ENCODE data around the gene SYCP1.
"Not testable (repeated sequence)": the region's sequence is repeated elsewhere in the genome, so short reads cannot be mapped to it uniquely, and the experiment has no call there.

Gene SYCP1, protein sequence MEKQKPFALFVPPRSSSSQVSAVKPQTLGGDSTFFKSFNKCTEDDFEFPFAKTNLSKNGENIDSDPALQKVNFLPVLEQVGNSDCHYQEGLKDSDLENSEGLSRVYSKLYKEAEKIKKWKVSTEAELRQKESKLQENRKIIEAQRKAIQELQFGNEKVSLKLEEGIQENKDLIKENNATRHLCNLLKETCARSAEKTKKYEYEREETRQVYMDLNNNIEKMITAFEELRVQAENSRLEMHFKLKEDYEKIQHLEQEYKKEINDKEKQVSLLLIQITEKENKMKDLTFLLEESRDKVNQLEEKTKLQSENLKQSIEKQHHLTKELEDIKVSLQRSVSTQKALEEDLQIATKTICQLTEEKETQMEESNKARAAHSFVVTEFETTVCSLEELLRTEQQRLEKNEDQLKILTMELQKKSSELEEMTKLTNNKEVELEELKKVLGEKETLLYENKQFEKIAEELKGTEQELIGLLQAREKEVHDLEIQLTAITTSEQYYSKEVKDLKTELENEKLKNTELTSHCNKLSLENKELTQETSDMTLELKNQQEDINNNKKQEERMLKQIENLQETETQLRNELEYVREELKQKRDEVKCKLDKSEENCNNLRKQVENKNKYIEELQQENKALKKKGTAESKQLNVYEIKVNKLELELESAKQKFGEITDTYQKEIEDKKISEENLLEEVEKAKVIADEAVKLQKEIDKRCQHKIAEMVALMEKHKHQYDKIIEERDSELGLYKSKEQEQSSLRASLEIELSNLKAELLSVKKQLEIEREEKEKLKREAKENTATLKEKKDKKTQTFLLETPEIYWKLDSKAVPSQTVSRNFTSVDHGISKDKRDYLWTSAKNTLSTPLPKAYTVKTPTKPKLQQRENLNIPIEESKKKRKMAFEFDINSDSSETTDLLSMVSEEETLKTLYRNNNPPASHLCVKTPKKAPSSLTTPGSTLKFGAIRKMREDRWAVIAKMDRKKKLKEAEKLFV

DNA sequence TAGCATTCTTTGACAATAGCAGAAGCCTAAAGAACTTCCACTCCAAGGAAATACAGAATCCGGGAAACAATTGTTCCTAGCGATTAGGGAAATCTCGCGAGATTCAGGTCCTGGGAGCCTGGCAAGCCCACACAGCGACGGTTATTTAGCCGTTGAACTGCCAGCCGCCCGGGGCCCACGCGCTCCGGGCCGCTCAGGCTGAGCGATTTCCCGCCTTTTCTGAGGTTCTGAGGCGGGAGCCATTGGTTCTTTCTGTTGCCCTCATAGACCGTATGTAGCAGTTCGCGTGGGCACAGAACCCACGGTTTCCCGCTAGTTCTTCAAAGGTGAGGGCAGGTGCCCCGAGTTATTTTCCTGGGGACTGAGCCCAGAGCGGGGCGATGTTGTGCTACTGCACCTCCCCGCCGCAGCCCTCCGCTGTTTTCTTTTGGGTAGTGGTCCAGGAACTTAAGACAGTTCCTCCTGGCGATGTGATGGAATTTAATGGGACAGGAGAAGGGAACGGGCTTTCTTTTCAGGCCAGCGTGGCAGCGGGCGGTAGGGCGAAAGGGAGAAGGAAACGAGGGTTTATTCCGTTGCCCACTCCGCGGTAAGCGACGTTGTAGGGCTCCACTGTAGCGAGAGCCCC lies at the start of gene SYCP1:
Gene SYCP1 (plus strand): TSS at position 171 of the 628 bp plus-strand sequence. CDS start 602 bp downstream, outside the sequence.
- DNase-seq, result no peak

DNA sequence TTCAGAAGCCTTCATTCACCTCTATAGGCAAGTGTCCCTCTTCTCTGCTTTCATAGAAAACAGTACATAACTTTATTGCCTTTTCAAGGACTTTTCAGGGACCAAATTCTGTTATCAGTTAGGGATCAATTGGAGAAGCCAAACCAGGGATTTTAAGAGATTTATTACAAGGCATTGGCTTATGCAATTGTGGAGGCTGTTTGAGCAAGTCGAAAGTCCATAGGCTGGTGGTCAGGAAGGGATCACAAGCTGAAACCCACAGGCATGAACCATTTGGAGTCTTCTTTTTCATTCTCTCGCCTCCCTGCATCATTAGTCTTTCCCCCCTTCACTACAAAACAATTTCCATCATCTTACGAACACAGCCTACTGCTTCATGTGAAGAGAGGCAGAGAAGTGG lies 34.8 kb upstream of the SYCP1 start:
- DNase-seq, result no peak

DNA sequence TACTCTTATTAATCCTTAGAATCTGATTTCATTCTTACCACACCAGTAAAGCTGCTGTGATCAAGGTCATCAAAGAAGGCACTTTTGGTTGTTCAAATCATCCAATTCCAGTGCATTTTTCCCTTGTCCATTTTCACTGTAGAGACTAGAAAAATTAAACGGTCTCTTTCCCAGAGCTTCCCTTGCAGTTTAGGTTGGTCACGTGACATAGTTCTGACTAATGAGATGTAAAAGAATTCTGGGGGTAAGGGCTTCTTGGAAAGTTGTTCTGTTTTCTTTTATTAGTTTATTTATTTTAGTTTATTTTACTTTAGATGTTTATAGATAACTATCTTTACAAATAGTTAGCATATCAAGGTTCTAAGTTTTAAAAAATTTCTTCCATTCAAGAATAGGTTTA lies 34.3 kb upstream of the SYCP1 start:
- no peak for DNase-seq

DNA sequence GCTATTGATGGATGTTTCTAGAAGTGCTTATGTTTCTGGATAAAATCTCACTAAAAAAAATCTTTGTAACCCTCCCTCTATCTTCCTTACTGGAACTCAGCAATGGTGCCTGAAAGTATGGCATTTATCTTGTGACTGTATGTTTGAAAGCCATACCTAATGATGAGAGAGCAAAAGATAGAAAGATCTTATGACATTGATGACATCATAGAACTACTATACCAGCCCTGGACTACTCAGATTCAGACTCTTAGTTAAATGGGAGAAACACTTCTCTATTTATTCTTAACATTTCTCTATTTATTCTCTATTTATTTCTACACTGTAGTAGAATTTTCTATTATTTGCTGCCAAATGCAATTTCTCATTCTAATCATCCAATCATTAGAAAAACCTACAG lies 32.7 kb upstream of the SYCP1 start:
- DNase-seq, result no peak

DNA sequence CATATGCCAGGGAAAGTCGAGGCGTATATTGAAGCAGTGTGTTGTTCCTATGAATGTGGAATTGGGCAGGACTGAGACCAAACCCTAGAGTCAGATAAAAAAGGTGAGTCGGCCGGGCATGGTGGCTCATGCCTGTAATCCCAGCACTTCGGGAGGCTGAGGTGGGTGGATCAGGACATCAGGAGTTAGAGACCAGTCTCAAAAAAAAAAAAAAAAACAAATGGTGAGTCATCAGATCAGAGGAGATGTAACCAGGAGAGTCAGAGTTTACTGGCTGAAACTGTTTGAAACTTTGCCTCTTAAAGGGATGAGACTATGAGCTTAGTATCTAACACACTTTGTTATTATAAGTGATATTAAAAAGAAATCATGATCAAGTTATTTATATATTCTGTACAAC lies 26.4 kb upstream of the SYCP1 start:
- DNase-seq, result no peak

DNA sequence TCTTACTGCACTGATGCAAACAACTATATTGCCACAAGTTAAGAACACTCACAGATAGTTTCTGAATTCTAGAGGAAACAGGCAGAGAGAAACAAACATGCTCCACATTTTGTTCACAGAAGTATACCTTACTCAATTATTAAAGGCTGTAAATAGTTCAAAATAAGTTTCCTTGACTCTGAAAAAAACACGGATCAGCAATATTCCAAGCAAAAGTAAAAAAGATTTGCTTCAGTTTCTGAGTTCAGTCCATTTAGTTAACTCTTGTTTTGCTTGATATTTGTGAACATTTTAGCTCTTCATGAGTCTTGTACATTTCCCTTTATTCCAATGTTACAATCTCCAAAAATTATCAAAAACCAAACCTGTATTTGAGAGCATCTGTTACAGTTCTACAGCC lies 24.6 kb upstream of the SYCP1 start:
- not testable (repeated sequence) for DNase-seq

DNA sequence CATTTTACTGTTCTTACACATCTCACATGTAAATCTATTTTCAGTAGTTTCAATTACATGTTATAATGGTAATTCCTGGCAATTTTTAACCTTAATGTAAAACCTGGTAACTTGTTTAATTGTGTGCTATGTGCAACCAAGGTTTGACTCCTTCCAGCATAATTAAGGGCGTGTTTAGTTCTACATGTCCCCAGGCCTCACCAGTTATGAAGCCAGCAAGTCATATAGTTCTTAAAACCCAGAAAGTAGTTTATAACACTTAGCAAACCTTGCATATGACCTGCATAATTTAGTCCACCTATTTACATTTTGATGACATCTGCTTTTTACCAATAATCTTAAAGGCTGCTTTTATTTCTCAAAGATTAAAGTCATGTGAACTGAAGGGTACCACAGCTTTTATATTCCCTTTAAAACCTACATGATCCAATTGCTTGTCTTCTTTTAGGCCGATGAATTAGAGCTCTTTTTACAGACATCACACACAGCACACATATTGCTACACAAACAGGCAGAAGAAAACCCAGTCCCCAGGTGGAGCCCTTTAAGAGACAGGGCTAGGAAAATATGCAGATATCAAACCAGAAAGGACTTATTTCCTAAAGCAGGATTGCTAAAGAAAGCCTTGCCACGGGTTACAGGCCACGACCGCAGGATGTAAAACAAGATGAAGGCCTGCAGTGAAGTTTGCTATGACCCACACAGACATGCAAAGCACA lies 23.2 kb upstream of the SYCP1 start:
- no peak for DNase-seq

DNA sequence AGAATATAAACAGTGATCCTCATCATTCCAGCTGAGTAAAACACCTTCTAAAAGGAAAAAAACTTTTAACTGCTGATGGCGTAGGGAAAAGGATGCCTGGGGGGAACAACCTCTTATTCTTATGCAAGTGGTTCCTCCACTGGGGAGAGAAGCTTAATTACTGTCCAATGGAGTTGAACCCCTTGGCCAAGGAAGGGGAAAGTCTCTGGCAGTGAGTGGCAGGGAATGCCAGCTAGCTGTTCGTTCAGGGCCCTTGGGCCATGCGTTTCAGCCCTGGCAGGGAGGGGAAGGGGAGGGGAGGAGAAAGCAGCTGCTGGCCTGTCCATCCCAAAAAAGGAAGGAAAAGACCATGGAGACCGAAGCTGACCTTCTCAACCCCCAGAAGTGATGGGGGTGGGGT lies 22.6 kb upstream of the SYCP1 start:
- no peak for DNase-seq

DNA sequence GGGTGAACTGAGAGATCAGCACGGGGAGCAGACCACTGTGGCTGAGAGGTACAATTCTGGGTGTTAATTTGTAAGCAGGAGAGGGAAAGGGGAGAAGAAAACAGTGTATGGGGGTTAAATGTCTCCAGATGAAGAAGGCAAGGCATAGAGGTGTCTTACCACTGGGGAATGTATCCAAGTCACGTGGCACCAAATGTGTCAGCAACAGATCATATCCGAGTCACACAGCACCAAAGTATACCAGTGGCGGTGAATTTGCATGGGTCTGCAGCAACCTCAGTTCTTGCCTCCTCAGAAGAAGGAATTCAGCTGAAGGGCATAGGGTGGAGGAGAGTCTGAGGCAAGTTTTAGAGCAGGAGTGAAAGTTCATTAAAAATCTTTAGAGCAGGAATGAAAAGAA lies 21.2 kb upstream of the SYCP1 start:
- no peak for DNase-seq

DNA sequence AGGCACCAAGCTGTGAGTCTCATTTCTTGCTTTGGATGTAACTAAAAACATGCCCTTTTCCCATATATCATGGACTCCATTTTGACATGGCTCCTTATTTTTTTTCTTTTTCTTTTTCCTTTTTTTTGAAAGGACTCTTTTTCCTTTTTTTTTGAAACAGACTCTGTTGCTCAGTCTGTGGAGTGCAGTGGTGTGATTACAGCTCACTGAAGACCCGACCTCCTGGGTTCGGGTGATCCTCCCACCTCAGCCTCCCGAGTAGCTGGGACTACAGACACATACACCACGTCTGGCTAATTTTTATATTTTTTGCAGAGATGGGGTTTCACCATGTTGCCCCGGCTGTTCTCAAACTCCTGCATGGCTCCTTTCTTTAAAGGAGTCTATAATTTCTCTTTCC lies 10.4 kb upstream of the SYCP1 start:
- no peak for DNase-seq

DNA sequence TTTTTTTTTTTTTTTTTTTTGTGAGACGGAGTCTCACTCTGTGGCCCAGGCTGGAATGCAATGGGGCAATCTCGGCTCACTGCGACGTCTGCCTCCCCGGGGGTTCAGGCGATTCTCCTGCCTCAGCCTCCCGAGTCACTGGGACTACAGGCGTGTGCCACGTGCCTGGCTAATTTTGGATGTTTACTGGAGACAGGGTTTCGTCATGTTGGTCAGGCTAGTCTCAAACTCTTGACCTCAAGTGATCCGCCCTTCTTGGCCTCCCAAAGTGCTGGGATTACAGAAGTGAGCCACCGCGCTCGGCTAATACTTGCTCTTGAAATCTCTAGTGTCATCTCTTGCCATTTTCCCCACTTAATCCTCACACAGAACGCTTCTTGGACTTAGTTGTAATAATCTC lies 1.1 kb upstream of the SYCP1 start:
- no peak for DNase-seq

DNA sequence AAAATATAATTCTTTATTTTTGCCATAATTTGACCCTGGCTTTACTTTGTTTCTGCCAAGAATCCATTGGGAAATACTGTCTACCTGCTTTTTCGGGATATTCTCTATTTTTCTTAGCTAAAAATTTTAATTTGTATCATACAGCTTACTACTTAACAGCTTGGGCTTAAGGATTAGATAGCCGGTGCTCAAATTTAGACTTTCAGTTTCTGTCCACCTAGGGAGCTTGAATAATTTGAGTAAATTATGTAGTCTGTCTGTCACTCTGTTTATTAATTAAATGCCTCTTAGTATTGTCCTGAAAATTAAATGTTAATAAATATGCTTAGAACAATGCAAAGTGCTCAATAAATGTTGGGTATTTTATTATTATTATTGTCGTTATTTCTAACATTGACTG lies 6.7 kb downstream of the SYCP1 start:
- no peak for DNase-seq

DNA sequence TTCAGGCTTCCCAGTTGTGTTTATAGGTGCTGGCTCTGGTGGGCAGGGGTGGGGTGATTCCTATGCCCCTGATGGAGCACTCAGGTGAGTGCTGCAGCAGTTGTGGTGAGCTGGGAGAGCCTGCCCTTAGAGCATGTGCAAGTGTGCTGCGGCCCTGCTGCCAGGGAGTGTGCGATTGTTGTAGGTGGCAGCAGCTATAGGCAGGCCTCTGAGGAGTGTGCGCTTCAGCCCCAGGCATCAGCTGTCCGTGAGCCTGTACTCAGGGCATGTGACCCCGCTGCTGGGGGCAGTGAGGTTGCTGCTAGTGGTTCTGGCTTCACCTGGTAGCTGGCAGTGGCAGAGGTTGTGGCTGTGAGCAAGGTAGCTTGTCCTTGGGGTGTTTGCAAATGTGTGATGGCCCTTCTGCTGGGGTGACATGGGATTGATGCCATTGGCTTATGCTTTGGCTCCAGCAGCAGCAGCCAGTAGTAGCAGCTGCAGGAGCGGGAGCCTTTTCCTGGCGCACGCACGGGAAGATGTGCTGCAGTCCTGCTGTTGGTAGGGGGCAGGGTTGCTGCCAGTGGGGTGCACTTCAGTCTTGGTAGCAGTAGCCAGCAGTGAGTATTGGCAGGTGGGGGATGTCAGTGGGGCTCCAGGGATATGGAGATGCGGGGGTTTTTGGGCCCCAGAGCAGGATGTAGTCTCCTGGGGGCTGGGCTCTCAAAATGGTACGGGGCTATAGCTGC lies 37.7 kb downstream of the SYCP1 start:
- DNase-seq, result no peak

DNA sequence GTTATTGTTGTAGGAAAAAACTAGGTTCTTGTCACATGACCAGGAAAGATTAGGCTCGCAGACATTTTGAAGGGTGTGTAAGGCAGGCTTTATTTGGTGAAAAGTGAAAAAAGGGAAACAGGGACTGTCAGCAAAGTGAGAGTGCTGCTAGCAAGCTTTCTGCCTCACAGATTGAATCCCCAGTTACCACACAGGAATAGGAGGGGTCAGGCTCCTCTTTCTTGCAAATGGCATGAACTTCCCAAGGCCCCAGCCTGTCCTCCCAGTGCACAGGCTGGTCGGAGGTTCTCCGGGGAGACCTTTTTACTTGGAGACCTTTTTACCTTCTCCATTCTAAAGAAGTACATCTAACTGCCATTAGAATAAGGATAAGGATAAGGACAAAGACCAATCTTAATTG lies 42.1 kb downstream of the SYCP1 start:
- no peak for DNase-seq

DNA sequence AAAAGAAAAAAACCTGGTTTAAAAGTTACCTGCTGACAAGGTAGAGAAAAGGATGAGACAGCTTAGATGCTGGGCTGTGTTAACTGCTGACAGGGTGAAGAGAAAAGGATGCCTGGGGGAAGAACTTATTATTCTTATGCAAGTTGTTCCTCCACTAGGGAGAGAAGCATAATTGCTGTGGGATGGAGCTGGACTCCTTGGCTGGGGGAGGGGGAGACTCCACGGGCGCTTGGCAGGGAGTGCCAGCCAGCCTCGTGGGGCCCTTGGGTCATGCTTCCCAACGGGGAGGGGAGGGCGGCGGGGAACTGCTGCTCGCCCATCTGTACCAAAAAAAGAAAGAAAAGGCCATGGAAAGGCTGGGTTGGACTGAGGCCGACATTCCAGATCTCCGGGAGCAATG lies 47.2 kb downstream of the SYCP1 start:
- DNase-seq, result no peak

DNA sequence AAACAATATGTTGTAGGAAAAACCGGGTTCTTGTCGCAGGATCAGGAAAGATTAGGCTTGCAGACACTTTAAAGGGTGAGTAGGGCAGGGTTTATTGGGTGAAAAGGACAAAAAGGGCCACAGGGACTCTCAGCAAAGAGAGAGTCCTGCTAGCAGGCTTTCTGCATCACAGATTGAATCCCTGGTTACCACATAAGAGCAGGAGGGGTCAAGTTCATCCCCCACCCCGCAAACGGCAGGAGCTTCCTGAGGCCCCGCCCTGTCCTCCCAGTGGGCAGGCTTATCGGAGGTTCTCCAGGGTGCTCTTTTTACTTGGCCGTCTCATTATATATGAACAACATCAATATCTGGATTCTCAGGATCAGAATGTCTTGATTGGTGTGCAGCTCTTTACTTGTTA lies 47.7 kb downstream of the SYCP1 start:
- DNase-seq, result no peak

DNA sequence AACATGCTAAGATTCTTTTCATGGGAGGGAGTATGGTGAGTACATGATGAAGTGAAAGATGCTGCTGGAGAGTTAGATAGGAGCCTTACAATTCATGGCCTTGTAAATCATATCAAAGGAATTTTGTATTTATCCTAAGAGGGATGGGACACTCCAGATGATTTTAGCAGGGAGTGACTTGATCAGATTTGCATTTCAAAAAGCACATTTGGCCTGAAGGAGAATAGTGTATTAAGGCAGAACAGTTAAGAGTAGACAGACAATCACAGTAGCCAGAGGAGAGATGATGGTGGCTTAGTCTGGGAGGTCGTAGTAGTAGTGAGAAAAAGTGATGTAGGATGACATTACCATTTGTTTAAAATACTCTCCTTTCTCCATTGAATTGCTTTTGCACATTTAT lies 48.8 kb downstream of the SYCP1 start:
- no peak for DNase-seq

DNA sequence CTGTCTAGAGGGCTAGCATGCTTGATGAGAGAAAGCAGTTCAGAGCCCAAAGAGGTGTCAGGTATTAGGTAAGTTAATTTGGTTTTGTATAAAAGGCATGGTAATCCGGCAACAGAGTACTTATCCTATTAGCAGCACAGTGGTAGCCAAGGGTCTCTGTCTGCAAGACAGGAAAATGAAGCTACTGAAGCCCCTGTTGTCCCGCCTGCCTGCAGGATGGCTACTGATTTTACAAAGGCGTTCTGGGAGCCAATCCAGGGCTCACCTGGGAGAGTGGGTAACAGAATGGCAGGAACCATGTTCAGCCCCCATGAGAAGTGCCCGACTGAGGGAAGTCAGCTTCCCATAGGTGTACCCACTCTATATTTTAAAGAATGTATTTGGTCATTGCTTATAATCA lies 61.1 kb downstream of the SYCP1 start:
- DNase-seq, result not testable (repeated sequence)

DNA sequence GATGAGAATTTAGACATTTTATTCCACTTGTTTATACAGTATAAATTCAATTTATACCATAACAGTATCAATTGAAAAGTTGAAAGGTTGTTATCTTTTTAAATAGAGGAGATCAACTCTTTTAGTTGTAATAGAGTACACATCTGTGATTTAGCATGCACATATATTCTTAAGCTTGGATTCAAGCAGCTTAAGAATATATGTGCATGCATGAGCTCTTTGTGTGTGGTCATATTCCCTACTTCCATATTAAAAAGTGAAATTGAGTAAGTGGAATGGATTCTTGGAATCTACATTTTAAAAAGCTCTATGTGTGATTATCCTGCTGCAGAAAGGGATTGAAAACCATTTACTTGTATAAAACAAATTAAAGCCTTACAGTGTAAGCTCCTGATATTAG lies 71.9 kb downstream of the SYCP1 start:
- no peak for DNase-seq

DNA sequence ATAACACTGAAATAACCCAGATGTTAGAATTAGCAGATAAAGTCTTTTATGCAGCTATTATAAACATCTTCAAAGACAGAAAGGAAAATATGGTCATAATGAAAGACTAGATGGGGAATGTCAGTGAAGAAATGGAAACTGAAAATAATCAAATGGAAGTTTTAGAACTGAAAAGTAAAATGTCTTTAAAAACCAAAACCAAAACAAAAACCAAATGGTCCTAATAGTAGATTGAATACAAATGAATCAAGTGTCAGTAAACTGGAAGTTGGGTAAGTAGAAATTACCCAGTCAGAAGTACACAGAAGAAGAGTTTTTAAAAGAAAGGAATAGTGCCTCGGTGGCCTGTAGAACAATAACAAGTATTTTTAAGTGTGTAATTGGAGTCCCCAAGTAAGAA lies 72.7 kb downstream of the SYCP1 start:
- no peak for DNase-seq

DNA sequence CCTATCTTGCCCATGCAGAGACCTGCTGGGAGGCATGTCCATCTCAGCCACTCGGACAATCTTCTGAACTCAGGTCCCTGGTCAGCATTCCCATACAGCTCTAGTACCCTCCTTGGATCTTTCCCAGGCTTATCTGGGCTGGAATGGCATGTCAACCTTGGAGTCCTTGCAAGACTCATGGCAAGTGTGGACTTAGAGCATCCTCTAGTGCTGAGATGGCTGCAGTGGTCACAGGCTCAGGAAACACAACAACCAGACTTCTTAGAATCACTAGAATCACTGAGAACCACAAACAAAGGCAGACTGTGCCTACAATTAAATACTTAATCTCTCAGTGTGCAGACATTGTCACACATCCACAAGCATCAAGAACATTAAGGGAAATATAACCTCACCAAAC lies 101.9 kb downstream of the SYCP1 start:
- no peak for DNase-seq

DNA sequence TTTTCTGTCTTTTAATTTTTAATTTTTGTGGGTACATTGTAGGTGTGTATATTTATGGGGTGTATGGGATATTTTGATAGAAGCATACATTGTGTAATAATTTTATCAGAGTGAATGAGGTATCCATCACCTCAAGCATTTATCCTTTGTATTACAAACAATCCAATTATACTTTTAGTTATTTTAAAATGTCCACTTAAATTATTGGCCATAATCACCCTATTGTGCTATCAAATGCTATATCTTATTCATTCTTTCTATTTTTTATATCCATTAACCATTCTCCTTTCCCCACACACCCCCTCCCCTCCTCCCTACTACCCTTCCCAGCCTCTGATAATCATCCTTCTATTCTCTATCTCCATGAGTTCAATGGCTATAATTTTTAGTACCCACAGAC lies 104.8 kb downstream of the SYCP1 start:
- DNase-seq, result no peak
